ENCODE data around the gene CFAP74.

CFAP74 gene

GRCh38 chr1:1969505-1969900, 34.1 kb downstream of the CFAP74 start:
- no peak for DNase-seq

GRCh38 chr1:1968767-1969504, 34.6 kb downstream of the CFAP74 start:
- DNase-seq, result no peak

- DNase-seq, result no peak
These were observed 35.7 kb downstream of the CFAP74 start for GRCh38 chr1:1967879-1968278.

GRCh38 chr1:1967151-1967550, 36.4 kb downstream of the CFAP74 start:
- DNase-seq, result no peak

- DNase-seq, result no peak
These were observed 37.4 kb downstream of the CFAP74 start for GRCh38 chr1:1966071-1966740.

- DNase-seq, result no peak
These were observed 38.0 kb downstream of the CFAP74 start for GRCh38 chr1:1965546-1965945.

- DNase-seq, result no peak
These were observed 38.8 kb downstream of the CFAP74 start for GRCh38 chr1:1964811-1965210.

DNA sequence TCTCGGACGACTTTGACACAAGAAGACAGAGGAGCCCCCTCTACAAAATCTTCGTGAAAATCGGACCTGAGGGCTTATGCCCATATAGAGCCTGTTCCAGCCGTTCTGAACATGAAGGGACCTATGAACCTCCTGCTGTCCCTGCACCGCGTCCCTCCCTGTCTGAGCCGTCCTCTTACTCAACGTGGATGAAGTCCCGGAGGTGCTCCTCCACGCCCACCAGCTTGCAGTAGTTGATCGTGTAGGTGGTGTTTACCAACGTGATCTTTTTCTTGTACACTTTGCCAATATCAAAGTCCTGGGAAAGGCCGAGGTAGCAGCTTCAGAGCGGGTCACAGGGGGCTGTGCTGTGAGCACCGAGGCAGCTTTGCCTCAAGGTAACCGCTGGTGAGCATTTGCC, 40.0 kb downstream of the CFAP74 start:
- no peak for DNase-seq

- DNase-seq, result no peak
These were observed 40.8 kb downstream of the CFAP74 start for GRCh38 chr1:1962752-1963151.

DNA sequence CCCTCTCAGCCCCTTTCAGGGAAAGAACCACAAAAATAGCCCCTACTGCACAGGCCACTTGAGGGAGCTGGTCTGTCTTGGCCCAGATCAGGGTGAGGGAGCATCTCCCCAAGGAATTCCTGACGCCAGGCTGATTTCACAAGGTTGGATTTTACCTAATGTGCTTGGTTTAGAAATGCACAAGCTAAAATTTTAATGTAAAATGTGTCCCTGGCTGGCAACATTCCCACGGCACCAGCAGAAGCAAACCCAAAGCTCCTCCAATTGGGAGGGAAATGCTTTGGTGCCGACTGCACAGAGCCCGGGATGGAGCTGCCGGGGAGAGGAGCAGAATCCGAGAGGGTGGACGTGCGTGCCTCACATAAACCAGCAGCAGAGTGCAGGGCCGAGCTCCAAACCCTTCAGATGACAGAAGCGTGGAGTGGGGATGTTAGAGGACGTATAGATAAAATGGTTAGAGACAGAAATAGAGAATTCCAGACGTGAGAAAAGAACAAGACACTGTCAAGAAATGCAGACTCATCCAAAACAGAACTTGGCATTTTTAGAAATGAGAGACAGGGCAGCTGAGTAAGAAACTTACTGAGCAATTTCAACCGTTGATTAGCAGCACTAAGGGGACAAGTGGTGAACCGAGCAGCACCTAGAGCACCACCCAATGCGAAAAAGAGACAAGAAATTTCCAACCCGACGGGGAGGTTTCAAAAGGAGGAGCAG, 42.9 kb downstream of the CFAP74 start:
- DNase-seq, result no peak

GRCh38 chr1:1959840-1960479, 43.6 kb downstream of the CFAP74 start:
- peak; percentile 36 for DNase-seq

GRCh38 chr1:1959459-1959839, 44.1 kb downstream of the CFAP74 start:
- no peak for DNase-seq

DNA sequence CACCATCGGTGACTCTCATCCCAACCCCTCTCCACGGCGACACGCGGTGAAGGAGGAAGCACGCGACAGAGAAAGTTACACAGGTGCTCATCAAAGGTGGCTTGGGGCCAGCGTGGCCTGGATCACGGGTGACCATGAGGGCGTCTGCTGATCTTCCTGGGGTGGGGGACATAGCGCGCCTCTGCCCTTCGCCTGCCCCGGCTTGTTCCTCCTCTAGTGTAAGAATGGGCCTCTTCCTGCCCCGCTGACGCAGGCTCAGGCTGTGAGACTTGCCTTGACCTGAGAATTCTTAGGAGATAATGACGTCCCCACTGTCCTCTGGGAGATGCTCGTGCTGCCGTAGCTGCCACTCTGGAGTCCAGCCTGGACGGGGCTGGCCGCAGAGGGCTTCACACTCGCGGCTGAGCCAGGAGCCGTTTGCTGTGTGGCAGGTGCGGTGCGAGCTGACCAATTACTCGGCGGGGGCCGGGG, 45.5 kb downstream of the CFAP74 start:
- no peak for DNase-seq

DNA sequence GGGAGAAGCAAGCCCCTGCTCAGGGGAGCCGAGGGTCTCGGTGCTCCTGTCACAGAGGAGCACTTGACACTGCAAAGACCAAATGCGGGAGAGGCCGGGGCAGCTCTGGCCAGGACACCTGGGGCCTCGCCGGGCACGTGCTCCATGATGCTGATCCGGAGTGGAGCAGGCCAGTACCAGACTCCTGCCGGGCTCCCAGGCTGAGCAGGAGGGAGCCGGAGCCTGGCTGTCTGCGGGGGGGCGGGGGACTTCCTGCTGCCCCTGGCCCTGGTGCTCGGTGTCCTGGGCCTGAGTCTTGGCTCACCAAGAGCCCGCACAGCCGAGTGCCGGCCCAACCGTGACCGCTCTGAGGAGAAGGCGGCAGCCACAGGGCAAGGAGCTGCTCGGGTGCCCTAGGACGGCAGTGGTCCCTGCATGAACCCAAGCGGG, 46.0 kb downstream of the CFAP74 start:
- no peak for DNase-seq

DNA sequence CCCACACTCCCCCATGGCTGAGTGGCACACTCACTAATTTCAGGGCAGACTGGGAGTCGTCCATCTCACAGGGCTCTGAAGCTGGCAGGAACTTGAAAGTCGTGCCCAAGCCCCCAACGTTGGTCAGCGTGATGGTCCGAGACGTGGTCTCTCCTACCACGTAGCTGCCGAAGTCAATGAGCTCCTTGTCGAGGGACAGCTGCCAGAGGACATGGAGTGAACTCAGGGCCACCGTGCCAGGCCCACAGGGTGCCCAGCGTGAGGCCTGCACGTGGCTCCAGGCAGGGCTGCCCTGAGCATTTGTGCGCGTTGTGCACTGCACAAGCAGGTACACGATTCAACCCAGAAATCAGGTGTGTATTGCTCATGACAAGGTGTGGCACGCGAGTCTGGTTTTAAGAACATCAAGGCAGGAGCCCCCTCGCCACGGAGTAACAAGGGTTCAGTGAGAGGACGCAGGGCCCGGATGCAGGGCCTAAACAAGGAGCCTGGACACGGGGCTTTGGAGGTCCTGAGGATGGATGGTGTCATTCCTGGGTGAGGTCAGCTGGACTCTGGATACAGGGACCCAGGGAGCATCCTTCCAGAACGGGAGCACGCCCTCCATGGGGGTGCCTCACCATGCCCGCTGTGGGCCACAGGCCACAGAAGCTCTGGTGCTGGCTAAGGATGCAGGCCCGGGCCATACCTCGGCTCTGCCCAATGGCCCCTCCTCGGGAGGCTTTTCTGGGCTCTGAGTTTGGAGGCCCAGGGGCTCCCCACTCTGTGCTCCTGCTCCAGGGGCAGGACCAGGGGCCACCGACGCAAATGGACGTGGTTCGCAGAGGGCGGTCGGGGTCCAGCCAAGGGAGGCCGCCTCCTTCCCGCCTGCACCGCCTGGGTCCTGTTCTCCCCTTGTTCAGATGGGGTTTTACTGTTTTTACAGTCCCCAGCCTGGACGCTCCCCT, 46.7 kb downstream of the CFAP74 start:
- DNase-seq, result no peak

- no peak for DNase-seq
These were observed 47.5 kb downstream of the CFAP74 start for GRCh38 chr1:1956101-1956500.

DNA sequence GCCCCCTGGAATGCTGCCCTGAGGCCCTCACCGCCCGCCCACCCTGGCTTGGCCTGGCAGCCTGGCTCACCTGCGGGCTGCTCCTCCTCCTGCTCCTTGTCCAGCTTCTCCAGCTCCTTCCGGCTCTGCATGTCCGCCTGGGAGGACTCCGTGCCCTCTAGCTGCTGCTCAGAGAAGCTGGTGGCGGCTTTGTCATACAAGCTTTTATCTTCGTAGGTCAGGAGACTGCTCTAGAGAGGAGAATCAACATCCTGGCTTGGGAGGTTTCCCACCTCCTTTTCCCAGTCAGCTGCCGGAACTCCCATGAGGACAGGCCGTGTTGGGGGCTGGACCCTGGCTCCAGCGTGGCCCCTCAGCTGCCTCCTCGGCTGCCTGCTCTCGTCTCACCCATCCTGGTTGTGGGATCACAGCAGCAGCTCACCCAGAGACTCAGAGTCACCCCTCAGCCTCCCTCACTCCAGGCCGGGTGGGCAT, 47.9 kb downstream of the CFAP74 start:
- DNase-seq, result no peak

- DNase-seq, result no peak
These were observed 48.6 kb downstream of the CFAP74 start for GRCh38 chr1:1954831-1955441.

- DNase-seq, result no peak
These were observed 49.6 kb downstream of the CFAP74 start for GRCh38 chr1:1954015-1954414.

DNA sequence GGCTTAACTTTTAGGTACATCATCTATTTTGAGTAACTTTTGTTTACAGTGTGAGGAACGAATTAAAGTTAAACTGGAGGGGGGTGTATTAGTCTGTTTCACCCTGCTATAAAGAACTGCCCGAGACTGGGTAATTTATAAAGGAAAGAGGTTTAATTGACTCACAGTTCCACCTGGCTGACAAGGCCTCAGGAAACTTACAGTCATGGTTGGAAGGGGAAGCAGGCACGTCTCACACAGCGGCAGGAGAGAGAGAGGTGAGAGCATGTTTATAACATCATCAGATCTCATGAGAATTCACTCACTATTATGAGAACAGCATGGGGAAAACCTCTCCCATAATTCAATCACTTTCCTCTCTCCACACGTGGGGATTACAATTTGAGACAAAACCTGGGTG, 52.6 kb downstream of the CFAP74 start:
- DNase-seq, result no peak

DNA sequence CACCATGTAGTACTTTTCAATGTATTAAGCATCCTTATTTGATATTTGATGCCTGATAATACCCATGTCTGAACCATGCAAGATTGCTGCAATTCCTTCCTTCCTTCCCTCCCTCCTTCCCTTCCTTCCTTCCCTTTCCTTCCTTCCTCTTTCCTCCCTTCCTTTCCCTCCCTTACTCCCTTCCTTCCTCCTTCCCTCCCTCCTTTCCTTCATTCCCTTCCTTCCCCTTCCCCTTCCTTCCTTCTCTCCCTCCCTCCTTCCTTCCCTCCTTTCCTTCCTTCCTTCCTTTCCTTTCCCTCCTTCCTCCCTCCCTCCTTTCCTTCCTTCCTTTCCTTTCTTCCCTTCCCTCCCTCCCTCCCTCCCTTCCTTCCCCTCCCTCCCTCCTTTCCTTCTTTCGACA, 54.8 kb downstream of the CFAP74 start:
- DNase-seq, result no peak

GRCh38 chr1:1947493-1947892, 56.1 kb downstream of the CFAP74 start:
- no peak for DNase-seq
